IPS-20b (cell line): ENCODE measurements around the gene CRIP2.

Experiments
- H3K27ac ChIP-seq: one replicate; pipeline ENCODE4 v1.5.1; 2013; ENCODE audit warnings: low read length
- H3K27me3 ChIP-seq: 2 replicates; pipeline ENCODE4 v1.6.1; 2013; ENCODE audit warnings: mild to moderate bottlenecking, low read length, inconsistent platforms; ENCODE audit not compliant: insufficient read depth
- H3K36me3 ChIP-seq: 2 replicates; pipeline ENCODE4 v1.6.1; 2013; ENCODE audit warnings: low read depth, mild to moderate bottlenecking, inconsistent platforms, low read length, moderate library complexity; ENCODE audit not compliant: insufficient read depth
- H3K4me1 ChIP-seq: 2 replicates; pipeline ENCODE4 v1.6.1; 2013; ENCODE audit warnings: mild to moderate bottlenecking, control low read depth, inconsistent platforms, low read length, moderate library complexity; ENCODE audit not compliant: insufficient read depth
- H3K4me3 ChIP-seq: 2 replicates; pipeline ENCODE4 v1.5.1; 2013; ENCODE audit warnings: mild to moderate bottlenecking, low read length, inconsistent platforms
- H3K9ac ChIP-seq: 2 replicates; pipeline ENCODE4 v1.6.1; 2013; ENCODE audit warnings: low read depth, mild to moderate bottlenecking, inconsistent platforms, low read length, moderate library complexity
- H3K9me3 ChIP-seq: 2 replicates; pipeline ENCODE4 v1.6.1; 2013; ENCODE audit warnings: mild to moderate bottlenecking, low read depth, low read length, inconsistent platforms; ENCODE audit not compliant: insufficient read depth

CRIP2 gene

GRCh38 chr14:105473677-105474482, 741 bp upstream of the CRIP2 start:
- Histone ChIP-seq H3K27me3 (peaks cover 42% of the 10 kb centered on the region), H3K27ac (no peak overlapping the region), H3K9me3 (no peaks in the 10 kb centered on the region), H3K9ac (no peak overlapping the region), H3K4me3 (peak overlapping the region; percentile 57; the same call in 1 of the 2 replicates), H3K36me3 (peaks cover 6% of the 10 kb centered on the region; the same call in 1 of the 2 replicates), H3K4me1 (peaks cover 3% of the 10 kb centered on the region; the same call in 1 of the 2 replicates)

DNA sequence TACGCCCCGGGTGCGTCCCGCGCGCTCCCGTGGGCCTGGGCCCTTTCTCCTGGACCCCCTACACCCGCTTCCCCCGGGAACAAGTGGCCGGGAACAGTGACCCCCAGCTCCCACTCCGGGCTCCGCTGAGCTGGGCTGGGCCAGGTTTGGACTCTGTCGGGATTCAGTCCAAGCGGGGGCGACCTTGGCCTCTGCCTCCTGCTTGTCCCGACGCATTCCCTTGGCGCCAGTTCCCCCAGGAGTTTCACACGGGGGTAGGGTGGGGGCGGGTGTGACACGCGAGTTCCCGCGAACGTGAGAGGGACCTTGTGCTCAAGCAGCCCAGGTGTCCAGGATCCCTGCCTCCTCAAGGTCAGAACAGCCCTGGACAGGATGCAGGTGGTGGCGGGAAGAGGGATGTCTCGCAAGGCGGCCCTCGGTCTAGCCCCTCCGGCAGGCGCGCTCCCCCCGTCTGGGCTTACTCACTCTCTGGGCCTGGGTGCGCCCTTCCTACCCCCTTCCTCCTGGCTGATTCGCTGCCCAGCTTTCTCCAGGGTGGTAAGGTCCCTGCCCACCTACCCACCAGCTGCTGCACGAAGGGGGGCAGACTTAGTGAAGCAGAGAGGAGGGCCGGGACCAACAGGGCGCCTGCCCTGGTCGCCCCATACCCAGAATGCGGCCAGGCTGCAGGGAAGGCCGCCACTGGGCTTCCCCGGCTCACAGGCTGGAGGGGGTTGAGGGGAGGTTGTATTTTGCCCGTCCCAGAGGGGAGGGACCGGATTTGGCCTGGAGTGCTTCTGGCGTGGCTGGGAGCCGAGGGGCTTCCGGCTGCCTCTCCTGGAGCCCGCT, 862 bp downstream of the CRIP2 start:
- no peaks in the 10 kb centered on the region for H3K9me3 ChIP-seq
- peak overlapping the region; percentile 15; the same call in 1 of the 2 replicates for H3K9ac ChIP-seq
- no peaks in the 10 kb centered on the region; the same call in 1 of the 2 replicates for H3K36me3 ChIP-seq
- peak overlapping the region; percentile 58; the same call in 1 of the 2 replicates for H3K4me3 ChIP-seq
- peaks cover 58% of the 10 kb centered on the region for H3K27me3 ChIP-seq
- H3K27ac ChIP-seq: no peak overlapping the region
- peaks cover 3% of the 10 kb centered on the region; the same call in 1 of the 2 replicates for H3K4me1 ChIP-seq

GRCh38 chr14:105476097-105476830, 1.6 kb downstream of the CRIP2 start:
- Histone ChIP-seq H3K4me1 (peaks cover 3% of the 10 kb centered on the region; the same call in 1 of the 2 replicates), H3K4me3 (peak overlapping the region; percentile 58; the same call in 1 of the 2 replicates), H3K36me3 (no peaks in the 10 kb centered on the region), H3K9ac (peak overlapping the region; percentile 15; the same call in 1 of the 2 replicates), H3K27ac (no peak overlapping the region), H3K27me3 (peaks cover 66% of the 10 kb centered on the region), H3K9me3 (no peaks in the 10 kb centered on the region)

GRCh38 chr14:105476831-105477659, 2.4 kb downstream of the CRIP2 start:
- peaks cover 3% of the 10 kb centered on the region; the same call in 1 of the 2 replicates for H3K4me1 ChIP-seq
- H3K4me3 ChIP-seq: no peak overlapping the region
- no peak overlapping the region for H3K9ac ChIP-seq
- no peaks in the 10 kb centered on the region for H3K36me3 ChIP-seq
- no peak overlapping the region for H3K27ac ChIP-seq
- H3K9me3 ChIP-seq: no peaks in the 10 kb centered on the region
- peaks cover 74% of the 10 kb centered on the region for H3K27me3 ChIP-seq

DNA sequence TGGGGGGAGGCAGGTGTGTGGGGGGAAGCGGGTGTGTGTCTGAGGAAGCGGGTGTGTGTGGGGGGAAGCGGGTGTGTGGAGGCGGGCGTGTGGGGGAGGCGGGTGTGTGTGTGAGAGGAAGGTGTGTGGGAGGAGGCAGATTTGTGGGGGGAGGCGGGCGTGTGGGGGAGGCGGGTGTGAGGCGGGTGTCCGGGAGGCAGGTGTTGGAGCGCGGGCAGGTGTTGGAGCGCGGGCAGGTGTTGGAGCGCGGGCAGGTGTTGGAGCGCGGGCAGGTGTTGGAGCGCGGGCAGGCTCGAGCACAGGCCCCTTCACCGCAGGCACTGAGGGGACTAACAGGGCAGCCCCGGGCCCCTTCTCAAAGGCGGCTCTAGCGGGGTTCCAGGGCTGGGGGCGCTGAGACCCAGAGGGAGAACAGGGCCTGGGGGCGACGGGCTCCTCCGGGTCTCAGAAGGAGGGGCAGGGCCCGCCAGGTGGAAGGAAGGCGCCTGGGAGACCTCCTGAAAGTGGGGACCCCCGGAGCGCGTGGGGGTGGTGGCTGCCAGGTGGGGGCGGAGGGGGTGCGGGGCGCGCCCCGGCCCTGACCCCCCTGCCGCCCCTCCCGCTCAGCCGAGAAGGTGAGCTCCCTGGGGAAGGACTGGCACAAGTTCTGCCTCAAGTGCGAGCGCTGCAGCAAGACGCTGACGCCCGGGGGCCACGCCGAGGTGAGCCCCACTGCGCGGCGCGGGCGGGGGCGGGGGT, 3.2 kb downstream of the CRIP2 start:
- Histone ChIP-seq H3K9ac (no peak overlapping the region), H3K4me3 (no peak overlapping the region), H3K36me3 (no peaks in the 10 kb centered on the region), H3K9me3 (no peaks in the 10 kb centered on the region), H3K27me3 (peaks cover 82% of the 10 kb centered on the region), H3K27ac (no peak overlapping the region), H3K4me1 (peaks cover 3% of the 10 kb centered on the region; the same call in 1 of the 2 replicates)

DNA sequence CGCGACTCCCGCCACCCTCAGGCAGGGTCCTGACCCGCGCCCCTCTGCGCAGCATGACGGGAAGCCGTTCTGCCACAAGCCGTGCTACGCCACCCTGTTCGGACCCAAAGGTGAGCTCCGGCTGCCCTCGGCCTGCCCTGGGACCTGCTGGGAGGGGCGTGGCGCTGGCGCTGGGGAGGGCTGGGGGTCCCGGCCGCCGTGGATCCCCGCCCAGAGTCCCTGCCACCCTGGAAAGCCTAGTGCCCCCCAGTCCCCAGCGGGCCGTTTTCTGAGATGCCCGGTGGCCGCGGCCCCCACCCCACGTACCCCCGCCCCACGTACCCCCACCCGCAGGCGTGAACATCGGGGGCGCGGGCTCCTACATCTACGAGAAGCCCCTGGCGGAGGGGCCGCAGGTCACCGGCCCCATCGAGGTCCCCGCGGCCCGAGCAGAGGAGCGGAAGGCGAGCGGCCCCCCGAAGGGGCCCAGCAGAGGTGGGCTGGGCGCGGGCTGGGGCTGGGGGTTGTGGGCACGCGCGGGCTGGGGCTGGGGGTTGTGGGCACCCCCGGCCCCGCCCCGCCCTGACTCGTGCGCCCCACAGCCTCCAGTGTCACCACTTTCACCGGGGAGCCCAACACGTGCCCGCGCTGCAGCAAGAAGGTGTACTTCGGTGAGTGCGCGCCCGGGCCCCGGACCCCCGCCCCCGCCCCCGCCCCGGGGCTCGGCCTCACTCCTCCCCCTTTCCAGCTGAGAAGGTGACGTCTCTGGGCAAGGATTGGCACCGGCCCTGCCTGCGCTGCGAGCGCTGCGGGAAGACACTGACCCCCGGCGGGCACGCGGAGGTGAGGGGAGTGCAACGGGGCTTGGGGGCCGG, 4.0 kb downstream of the CRIP2 start:
- H3K36me3 ChIP-seq: no peaks in the 10 kb centered on the region
- no peak overlapping the region for H3K4me3 ChIP-seq
- H3K9ac ChIP-seq: no peak overlapping the region
- H3K9me3 ChIP-seq: no peaks in the 10 kb centered on the region
- H3K27me3 ChIP-seq: peaks cover 88% of the 10 kb centered on the region
- no peak overlapping the region for H3K27ac ChIP-seq
- peaks cover under 1% of the 10 kb centered on the region; the same call in 1 of the 2 replicates for H3K4me1 ChIP-seq

DNA sequence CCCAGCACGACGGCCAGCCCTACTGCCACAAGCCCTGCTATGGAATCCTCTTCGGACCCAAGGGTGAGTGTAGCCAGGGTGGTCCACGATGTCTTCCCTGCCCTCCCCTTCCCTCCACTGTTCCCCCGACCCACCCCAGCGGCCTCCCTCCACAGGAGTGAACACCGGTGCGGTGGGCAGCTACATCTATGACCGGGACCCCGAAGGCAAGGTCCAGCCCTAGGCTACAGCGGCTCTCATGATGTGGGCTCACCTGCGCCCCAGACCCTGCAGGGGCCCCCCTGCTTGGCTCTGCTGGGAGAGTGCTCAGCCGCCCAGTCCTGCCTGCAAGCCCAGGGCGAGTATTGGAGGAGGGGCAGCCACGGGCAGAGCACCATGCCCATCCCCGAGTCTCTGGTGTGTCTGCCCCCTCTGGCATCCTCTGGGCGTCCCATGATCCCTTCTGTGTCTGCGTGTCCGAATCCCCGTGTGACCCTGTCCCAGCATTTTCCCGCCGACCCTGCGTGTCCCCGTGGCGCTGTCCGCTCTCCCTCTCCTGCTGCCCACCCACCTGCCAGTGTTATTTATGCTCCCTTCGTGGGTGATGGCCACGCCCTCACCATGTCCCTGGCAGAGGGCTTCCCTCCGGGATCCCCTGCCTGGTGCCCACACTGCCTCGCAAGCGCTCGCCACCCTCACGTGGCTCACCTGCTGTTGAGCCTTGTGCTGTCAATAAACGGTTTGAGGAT, 5.0 kb downstream of the CRIP2 start:
- H3K27me3 ChIP-seq: peaks cover 95% of the 10 kb centered on the region
- H3K9ac ChIP-seq: no peak overlapping the region
- H3K4me3 ChIP-seq: no peak overlapping the region
- no peaks in the 10 kb centered on the region for H3K4me1 ChIP-seq
- H3K27ac ChIP-seq: no peak overlapping the region
- H3K36me3 ChIP-seq: no peaks in the 10 kb centered on the region
- no peaks in the 10 kb centered on the region for H3K9me3 ChIP-seq

DNA sequence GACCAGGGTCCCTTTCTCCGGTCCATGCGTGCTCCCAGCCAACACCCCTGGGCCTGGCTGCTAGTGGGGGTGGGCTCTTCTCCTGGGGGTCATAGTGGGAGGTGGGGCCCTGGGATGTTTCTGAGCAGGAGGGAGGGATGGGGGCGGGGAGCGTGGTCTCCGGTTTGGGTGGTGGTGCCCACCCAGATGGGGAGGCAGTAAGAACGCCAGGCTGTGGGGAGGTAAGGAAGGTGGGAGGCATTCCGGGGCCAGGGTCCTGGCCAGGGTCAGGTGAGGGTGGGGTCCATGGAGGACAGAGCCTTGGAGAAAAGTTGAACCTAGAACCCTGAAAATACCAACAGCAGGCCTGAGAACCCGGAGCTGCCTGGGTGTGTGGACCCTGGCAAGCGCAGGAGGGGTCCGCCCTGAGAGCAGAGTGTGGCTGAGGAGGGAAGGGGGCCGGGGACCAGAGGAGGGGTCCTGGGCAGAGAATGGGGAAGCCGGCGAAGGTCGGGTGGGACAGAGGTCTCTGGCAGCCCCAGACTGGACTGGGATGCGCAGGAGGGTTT, 5.7 kb downstream of the CRIP2 start:
- no peak overlapping the region for H3K27ac ChIP-seq
- H3K4me3 ChIP-seq: no peak overlapping the region
- no peaks in the 10 kb centered on the region for H3K36me3 ChIP-seq
- no peak overlapping the region for H3K9ac ChIP-seq
- H3K4me1 ChIP-seq: no peaks in the 10 kb centered on the region
- H3K9me3 ChIP-seq: no peaks in the 10 kb centered on the region
- peaks cover 95% of the 10 kb centered on the region for H3K27me3 ChIP-seq
